Gastroesophageal sphincter (tissue), 3 donors: Measurements from ENCODE around the gene PTPRN2.

Source experiments
- CTCF ChIP-seq, 4 experiments: fragments of 200-600 bp in 2 of 4; fragments of 450-650 bp in 2 of 4; sonication (generic) in 1 of 4; IDR thresholded peaks; one replicate each; pipeline ENCODE4 v1.5.1; 2017 to 2019; ENCODE audit warnings: antibody characterized with exemption in 4 of 4, mild to moderate bottlenecking in 2 of 4, moderate library complexity in 2 of 4
- EP300 ChIP-seq: sonication (generic); formaldehyde crosslinking; IDR thresholded peaks from one replicate; pipeline ENCODE4 v1.6.1; 2017; ENCODE audit warnings: antibody characterized with exemption, mild to moderate bottlenecking
- POLR2AphosphoS5 ChIP-seq: sonication (generic); formaldehyde crosslinking; IDR thresholded peaks from one replicate; pipeline ENCODE4 v1.6.1; 2017; ENCODE audit warnings: antibody characterized with exemption

- TF ChIP-seq EP300, result no peak
- no peak for TF ChIP-seq CTCF (IDR thresholded peaks at IDR 0.05)
- TF ChIP-seq POLR2AphosphoS5, result no peak
These were observed 228.5 kb downstream of the PTPRN2 start for GRCh38 chr7:158358926-158359645.
